ENCODE measurements around the gene SEMA3E.

The SEMA3E gene

DNA sequence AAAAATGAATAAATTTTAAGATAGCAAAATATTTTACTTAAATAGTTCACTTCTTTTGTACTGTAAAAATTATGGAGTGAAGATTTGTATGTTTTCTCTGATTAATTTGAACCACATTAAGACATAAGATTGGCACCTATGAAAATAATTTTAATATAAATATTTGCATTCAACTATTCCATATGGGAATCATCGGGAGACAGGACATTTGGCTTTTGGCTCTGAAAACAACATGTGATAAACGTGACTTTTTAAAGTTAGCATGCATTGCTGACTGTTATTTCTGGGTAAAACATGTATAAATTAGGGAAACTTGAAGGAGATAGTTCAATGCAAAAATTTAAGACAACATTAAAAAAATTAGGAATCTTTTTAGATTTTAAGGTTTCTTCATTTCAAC, 117.2 kb downstream of the SEMA3E start:
- no peaks in the 10 kb centered on the region for H3K36me3 ChIP-seq (ENCODE audit: insufficient read depth)
- no peak overlapping the region for H3K4me3 ChIP-seq (IDR thresholded peaks at IDR 0.05; ENCODE audit: insufficient read depth, low read depth, low read length)
- H3K4me1 ChIP-seq (ENCODE audit: low read depth, poor library complexity, severe bottlenecking) = no peaks in the 10 kb centered on the region
- H3K27me3 ChIP-seq (ENCODE audit: insufficient read depth, low read depth) = no peaks in the 10 kb centered on the region
- H3K4me2 ChIP-seq = no peak overlapping the region
- H3K79me2 ChIP-seq (ENCODE audit: insufficient read depth, low read depth) = no peaks in the 10 kb centered on the region
- no peaks in the 10 kb centered on the region for H4K20me1 ChIP-seq (ENCODE audit: insufficient read depth)
- H3K27ac ChIP-seq = no peak overlapping the region
- no peak overlapping the region for H2AFZ ChIP-seq (ENCODE audit: low read depth)
- TF ChIP-seq, protein P1, sequence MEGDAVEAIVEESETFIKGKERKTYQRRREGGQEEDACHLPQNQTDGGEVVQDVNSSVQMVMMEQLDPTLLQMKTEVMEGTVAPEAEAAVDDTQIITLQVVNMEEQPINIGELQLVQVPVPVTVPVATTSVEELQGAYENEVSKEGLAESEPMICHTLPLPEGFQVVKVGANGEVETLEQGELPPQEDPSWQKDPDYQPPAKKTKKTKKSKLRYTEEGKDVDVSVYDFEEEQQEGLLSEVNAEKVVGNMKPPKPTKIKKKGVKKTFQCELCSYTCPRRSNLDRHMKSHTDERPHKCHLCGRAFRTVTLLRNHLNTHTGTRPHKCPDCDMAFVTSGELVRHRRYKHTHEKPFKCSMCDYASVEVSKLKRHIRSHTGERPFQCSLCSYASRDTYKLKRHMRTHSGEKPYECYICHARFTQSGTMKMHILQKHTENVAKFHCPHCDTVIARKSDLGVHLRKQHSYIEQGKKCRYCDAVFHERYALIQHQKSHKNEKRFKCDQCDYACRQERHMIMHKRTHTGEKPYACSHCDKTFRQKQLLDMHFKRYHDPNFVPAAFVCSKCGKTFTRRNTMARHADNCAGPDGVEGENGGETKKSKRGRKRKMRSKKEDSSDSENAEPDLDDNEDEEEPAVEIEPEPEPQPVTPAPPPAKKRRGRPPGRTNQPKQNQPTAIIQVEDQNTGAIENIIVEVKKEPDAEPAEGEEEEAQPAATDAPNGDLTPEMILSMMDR (conservative IDR thresholded peaks at IDR 0.05; ENCODE audit: low read depth, low read length) = no peak
- no peak overlapping the region for H3K9ac ChIP-seq

DNA sequence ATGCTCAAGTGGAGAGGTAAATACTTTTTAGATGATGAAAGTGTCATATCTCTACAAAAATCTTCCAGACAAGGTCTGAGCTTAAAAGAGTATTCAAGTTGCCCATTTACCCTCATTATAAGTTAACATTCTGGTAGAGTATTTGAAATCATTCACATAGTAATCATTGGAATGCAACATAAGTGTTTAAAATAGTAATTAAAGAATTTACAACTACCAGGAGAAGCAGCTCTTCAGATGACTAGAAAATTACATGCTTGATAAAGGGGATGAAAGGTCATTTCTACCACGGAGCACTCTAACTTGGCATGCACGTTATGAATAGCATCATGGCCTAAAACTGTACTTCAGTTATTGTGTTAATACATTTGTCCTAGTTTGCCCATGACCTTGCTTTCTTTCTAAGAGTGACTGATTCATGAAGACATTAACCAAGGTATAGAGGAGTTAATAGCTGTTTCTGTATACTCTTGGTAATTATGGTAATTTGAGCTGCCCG, 120.0 kb downstream of the SEMA3E start:
- Histone ChIP-seq H3K36me3 (ENCODE audit: insufficient read depth) (no peaks in the 10 kb centered on the region), H3K4me3 (IDR thresholded peaks at IDR 0.05; ENCODE audit: insufficient read depth, low read depth, low read length) (no peak overlapping the region), H3K79me2 (ENCODE audit: insufficient read depth, low read depth) (no peaks in the 10 kb centered on the region), H3K4me1 (ENCODE audit: low read depth, poor library complexity, severe bottlenecking) (no peaks in the 10 kb centered on the region), H3K4me2 (no peak overlapping the region), H3K27ac (no peak overlapping the region), H3K9ac (no peak overlapping the region), H2AFZ (ENCODE audit: low read depth) (no peak overlapping the region), H3K27me3 (ENCODE audit: insufficient read depth, low read depth) (no peaks in the 10 kb centered on the region), H4K20me1 (ENCODE audit: insufficient read depth) (no peaks in the 10 kb centered on the region)
- TF ChIP-seq, protein P1 (conservative IDR thresholded peaks at IDR 0.05; ENCODE audit: low read depth, low read length) = no peak

DNA sequence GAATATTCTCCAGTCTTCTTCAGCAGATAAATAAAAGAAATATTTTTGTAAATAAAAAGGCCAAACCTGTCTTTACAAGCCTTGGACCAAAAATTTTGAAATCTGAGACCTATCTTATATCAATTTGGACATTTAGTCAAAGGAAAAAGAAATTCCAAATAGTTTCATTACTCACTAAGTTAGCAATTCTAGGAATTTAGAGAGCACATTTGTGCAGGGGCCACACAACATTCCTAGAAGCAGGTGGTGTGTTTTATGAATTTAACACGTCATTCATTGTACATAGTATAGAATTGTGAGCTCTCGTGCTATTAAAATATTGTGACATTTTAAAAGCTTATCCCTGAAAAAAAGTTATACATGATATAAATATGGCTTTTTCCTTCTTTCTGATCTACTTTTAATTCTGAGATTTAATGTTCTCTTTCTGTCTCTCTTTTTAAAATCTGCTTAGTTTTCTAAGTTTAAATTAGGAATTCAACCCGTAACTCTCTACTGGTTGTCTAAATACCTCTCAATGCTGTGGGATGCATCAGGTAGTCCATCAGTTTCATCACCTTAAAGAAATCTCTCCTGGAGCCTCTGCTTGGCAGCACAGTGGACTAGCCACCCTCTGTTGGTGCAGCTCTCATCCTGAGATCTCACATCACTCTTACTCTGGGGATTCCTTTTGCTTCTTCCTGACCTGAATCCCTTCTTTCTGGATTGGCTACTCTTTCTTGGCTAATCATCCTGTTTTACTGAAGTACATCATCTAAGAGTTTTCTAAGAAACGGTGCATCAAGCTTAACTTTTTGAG, 124.5 kb downstream of the SEMA3E start:
- Histone ChIP-seq H2AFZ (ENCODE audit: low read depth) (no peak overlapping the region), H3K36me3 (ENCODE audit: insufficient read depth) (no peaks in the 10 kb centered on the region), H3K4me3 (IDR thresholded peaks at IDR 0.05; ENCODE audit: insufficient read depth, low read depth, low read length) (no peak overlapping the region), H3K4me1 (ENCODE audit: low read depth, poor library complexity, severe bottlenecking) (no peaks in the 10 kb centered on the region), H3K27me3 (ENCODE audit: insufficient read depth, low read depth) (no peaks in the 10 kb centered on the region), H4K20me1 (ENCODE audit: insufficient read depth) (no peaks in the 10 kb centered on the region), H3K4me2 (no peak overlapping the region), H3K79me2 (ENCODE audit: insufficient read depth, low read depth) (no peaks in the 10 kb centered on the region), H3K27ac (no peak overlapping the region), H3K9ac (no peak overlapping the region)
- TF ChIP-seq, protein P1 (conservative IDR thresholded peaks at IDR 0.05; ENCODE audit: low read depth, low read length) = no peak

DNA sequence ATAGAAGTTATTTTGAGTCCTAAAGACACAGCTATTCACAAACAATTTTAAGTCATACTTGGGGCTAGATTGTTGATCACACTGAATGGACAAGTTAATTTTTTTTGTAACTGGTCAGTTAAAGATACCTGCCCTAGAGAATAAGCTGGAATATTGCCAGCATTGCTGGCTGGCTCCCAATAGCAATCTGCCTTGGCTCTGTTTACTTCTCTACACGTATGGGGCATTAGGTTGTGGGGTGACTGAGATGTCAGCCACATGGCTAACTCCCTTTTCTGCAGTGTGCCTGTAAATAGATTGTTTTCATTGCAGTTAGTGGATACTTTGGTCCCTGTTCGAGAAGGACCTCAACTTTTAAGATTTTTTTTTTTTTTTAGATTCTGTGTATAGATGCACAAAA, 128.2 kb downstream of the SEMA3E start:
- H3K4me2 ChIP-seq = no peak overlapping the region
- TF ChIP-seq, protein P1 (conservative IDR thresholded peaks at IDR 0.05; ENCODE audit: low read depth, low read length) = no peak
- no peaks in the 10 kb centered on the region for H3K79me2 ChIP-seq (ENCODE audit: insufficient read depth, low read depth)
- no peak overlapping the region for H3K9ac ChIP-seq
- no peaks in the 10 kb centered on the region for H4K20me1 ChIP-seq (ENCODE audit: insufficient read depth)
- H2AFZ ChIP-seq (ENCODE audit: low read depth) = no peak overlapping the region
- no peak overlapping the region for H3K4me3 ChIP-seq (IDR thresholded peaks at IDR 0.05; ENCODE audit: insufficient read depth, low read depth, low read length)
- H3K27me3 ChIP-seq (ENCODE audit: insufficient read depth, low read depth) = no peaks in the 10 kb centered on the region
- no peaks in the 10 kb centered on the region for H3K4me1 ChIP-seq (ENCODE audit: low read depth, poor library complexity, severe bottlenecking)
- no peak overlapping the region for H3K27ac ChIP-seq
- H3K36me3 ChIP-seq (ENCODE audit: insufficient read depth) = no peaks in the 10 kb centered on the region

Measured in KMS-11 (cell line).